Measurements from ENCODE around the gene TCAP. TPM values are rescaled to one million over a fixed set of nuclear protein-coding genes. Genes with fewer than 3 reads are reported as not detected.

Gene TCAP
- polyA plus RNA-seq, 1 donor (not counting 4 experiments of a cell fraction or from before 2014, with no cell fraction given), result 0.20 TPM

- H3K4me1 ChIP-seq (ENCODE audit: control insufficient read depth, extremely low read depth, insufficient read depth, low read length), result peaks cover 9% of the 10 kb centered on the region
- H3K79me2 ChIP-seq (ENCODE audit: control insufficient read depth, insufficient read depth, low read length), result no peaks in the 10 kb centered on the region
- no peak overlapping the region for H3K27ac ChIP-seq (ENCODE audit: control insufficient read depth, insufficient read depth, low read length)
- peak overlapping the region; percentile 54 for H3K9ac ChIP-seq (ENCODE audit: control insufficient read depth, extremely low read depth, insufficient read depth, low read length)
- peaks cover 2% of the 10 kb centered on the region for H4K20me1 ChIP-seq (ENCODE audit: control insufficient read depth, extremely low read depth, insufficient read depth, low read length)
- H3K9me1 ChIP-seq (ENCODE audit: control insufficient read depth, extremely low read depth, insufficient read depth, low read length), result no peaks in the 10 kb centered on the region
- FAIRE-seq (no peak), DNase-seq (ENCODE audit: low read depth, low spot score) (no peak)
- TF ChIP-seq CTCF (optimal IDR thresholded peaks at IDR 0.05 in 1 of 3, IDR thresholded peaks at IDR 0.05 in 1 of 3, conservative IDR thresholded peaks at IDR 0.05 in 1 of 3; ENCODE audit: extremely low read depth in 1 of 3, insufficient read depth in 2 of 3, low read length in 3 of 3), result no peak
- TF ChIP-seq EZH2 (IDR thresholded peaks at IDR 0.05; ENCODE audit: low read length), result no peak
- dilution Hi-C loops (cut with MboI; ENCODE audit: extremely low pct_ligation_motif_present, low sequenced_read_pairs), result no loop called here
- H3K9me3 ChIP-seq (ENCODE audit: control insufficient read depth, low read depth, low read length), result no peaks in the 10 kb centered on the region
- H3K4me2 ChIP-seq (ENCODE audit: control insufficient read depth, extremely low read depth, insufficient read depth, low read depth, low read length), result peak overlapping the region; percentile 92
- H2AFZ ChIP-seq (ENCODE audit: control insufficient read depth, low read length), result peak overlapping the region; percentile 65
- peaks cover 30% of the 10 kb centered on the region for H3K27me3 ChIP-seq (ENCODE audit: control insufficient read depth, extremely low read depth, insufficient read depth, low read length)
- peak overlapping the region; percentile 41 to 80 (median 77) for H3K4me3 ChIP-seq (ENCODE audit: control insufficient read depth in 2 of 3, extremely low read depth in 1 of 3, insufficient read depth in 2 of 3, low read depth in 1 of 3, low read length in 3 of 3)
- no peaks in the 10 kb centered on the region for H3K36me3 ChIP-seq (ENCODE audit: control insufficient read depth in 2 of 2, extremely low read depth in 1 of 2, insufficient read depth in 2 of 2, low read length in 2 of 2)
These were observed 46.8 kb upstream of the TCAP start for GRCh38 chr17:39618246-39618913.

GRCh38 chr17:39618956-39619785 lies 46.0 kb upstream of the TCAP start:
- TF ChIP-seq EZH2 (IDR thresholded peaks at IDR 0.05; ENCODE audit: low read length) (no peak), CTCF (optimal IDR thresholded peaks at IDR 0.05 in 1 of 3, IDR thresholded peaks at IDR 0.05 in 1 of 3, conservative IDR thresholded peaks at IDR 0.05 in 1 of 3; ENCODE audit: extremely low read depth in 1 of 3, insufficient read depth in 2 of 3, low read length in 3 of 3) (no peak)
- Histone ChIP-seq H3K79me2 (ENCODE audit: control insufficient read depth, insufficient read depth, low read length) (no peaks in the 10 kb centered on the region), H3K27ac (ENCODE audit: control insufficient read depth, insufficient read depth, low read length) (no peak overlapping the region), H3K4me3 (ENCODE audit: control insufficient read depth in 2 of 3, extremely low read depth in 1 of 3, insufficient read depth in 2 of 3, low read depth in 1 of 3, low read length in 3 of 3) (peak overlapping the region in 1 of 3 experiments; percentile 80), H4K20me1 (ENCODE audit: control insufficient read depth, extremely low read depth, insufficient read depth, low read length) (peaks cover 2% of the 10 kb centered on the region), H2AFZ (ENCODE audit: control insufficient read depth, low read length) (no peak overlapping the region), H3K36me3 (ENCODE audit: control insufficient read depth in 2 of 2, extremely low read depth in 1 of 2, insufficient read depth in 2 of 2, low read length in 2 of 2) (no peaks in the 10 kb centered on the region), H3K9me3 (ENCODE audit: control insufficient read depth, low read depth, low read length) (no peaks in the 10 kb centered on the region), H3K4me2 (ENCODE audit: control insufficient read depth, extremely low read depth, insufficient read depth, low read depth, low read length) (peak overlapping the region; percentile 92), H3K9ac (ENCODE audit: control insufficient read depth, extremely low read depth, insufficient read depth, low read length) (no peak overlapping the region), H3K27me3 (ENCODE audit: control insufficient read depth, extremely low read depth, insufficient read depth, low read length) (peaks cover 30% of the 10 kb centered on the region), H3K9me1 (ENCODE audit: control insufficient read depth, extremely low read depth, insufficient read depth, low read length) (no peaks in the 10 kb centered on the region), H3K4me1 (ENCODE audit: control insufficient read depth, extremely low read depth, insufficient read depth, low read length) (peaks cover 15% of the 10 kb centered on the region)
- DNase-seq (ENCODE audit: low read depth, low spot score) (no peak), FAIRE-seq (no peak)
- dilution Hi-C loops (cut with MboI; ENCODE audit: extremely low pct_ligation_motif_present, low sequenced_read_pairs), result no loop called here

Measured in keratinocyte (primary cell).